GM18907 (cell line): ENCODE results near the gene CFD.
"Not testable (repeated sequence)": the region's sequence is repeated elsewhere in the genome, so short reads cannot be mapped to it uniquely, and the experiment has no call there.

ENCODE experiments used
- ATAC-seq: cut with Tn5 transposase; IDR thresholded peaks from one replicate; pipeline ENCODE4 v1.9.1; 2021; ENCODE audit warnings: mild to moderate bottlenecking, moderate library complexity; ENCODE audit not compliant: unreplicated experiment

Gene CFD

DNA sequence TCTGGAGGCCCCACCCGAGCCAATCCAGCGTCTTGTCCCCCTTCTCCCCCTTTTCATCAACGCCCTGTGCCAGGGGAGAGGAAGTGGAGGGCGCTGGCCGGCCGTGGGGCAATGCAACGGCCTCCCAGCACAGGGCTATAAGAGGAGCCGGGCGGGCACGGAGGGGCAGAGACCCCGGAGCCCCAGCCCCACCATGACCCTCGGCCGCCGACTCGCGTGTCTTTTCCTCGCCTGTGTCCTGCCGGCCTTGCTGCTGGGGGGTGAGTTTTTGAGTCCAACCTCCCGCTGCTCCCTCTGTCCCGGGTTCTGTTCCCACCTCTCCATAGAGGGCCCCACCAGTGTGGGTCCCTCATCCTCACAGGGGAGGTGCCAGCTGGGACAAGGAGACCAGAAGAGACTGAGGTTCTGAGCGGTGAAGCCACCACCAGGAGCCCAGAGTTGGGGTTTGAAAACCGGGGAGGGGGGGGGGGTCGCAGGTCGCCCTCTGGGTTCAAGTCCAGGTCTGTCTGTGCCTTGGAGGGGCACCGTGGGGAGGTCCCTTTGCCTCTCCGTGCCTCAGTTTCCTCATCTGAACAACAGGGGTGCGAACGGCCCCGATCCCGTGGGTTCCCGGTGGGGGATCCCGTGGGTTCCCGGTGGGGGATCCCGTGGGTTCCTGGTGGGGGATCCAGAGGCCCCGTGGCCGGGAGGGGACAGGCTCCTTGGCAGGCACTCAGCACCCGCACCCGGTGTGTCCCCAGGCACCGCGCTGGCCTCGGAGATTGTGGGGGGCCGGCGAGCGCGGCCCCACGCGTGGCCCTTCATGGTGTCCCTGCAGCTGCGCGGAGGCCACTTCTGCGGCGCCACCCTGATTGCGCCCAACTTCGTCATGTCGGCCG, 7.1 kb upstream of the CFD start, which contains the start of gene ELANE:
Gene ELANE (plus strand): TSS at position 168 of the 878 bp plus-strand sequence. CDS start 26 bp downstream, at position 194.
- ATAC-seq: no peak

- no peak for ATAC-seq
Measured at GRCh38 chr19:853014-853585, 6.4 kb upstream of the CFD start.

GRCh38 chr19:853614-854220, 5.7 kb upstream of the CFD start:
- not testable (repeated sequence) for ATAC-seq

GRCh38 chr19:854549-854948, 4.9 kb upstream of the CFD start:
- ATAC-seq: no peak

GRCh38 chr19:855142-855541, 4.3 kb upstream of the CFD start:
- no peak for ATAC-seq

- no peak for ATAC-seq
Measured at GRCh38 chr19:855566-856120, 3.8 kb upstream of the CFD start.

DNA sequence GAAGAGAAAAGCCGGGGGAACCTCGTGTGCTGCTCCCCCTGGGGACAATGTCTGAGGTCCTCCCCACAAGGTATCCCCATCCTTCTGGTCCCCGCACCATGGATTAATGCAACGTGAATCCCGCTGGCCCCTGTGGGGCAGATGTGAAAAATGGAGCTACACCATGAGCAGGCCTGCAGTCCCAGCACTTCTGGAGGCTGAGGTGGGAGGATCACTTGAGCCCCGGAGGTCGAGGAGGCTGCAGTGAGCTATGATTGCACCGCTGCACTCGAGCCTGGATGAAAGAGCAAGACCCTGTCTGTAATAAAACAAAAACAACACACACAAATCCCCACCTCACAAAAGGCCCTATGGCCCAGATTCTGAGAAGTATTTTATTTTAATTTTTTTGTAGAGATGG, 1.2 kb upstream of the CFD start:
- no peak for ATAC-seq

DNA sequence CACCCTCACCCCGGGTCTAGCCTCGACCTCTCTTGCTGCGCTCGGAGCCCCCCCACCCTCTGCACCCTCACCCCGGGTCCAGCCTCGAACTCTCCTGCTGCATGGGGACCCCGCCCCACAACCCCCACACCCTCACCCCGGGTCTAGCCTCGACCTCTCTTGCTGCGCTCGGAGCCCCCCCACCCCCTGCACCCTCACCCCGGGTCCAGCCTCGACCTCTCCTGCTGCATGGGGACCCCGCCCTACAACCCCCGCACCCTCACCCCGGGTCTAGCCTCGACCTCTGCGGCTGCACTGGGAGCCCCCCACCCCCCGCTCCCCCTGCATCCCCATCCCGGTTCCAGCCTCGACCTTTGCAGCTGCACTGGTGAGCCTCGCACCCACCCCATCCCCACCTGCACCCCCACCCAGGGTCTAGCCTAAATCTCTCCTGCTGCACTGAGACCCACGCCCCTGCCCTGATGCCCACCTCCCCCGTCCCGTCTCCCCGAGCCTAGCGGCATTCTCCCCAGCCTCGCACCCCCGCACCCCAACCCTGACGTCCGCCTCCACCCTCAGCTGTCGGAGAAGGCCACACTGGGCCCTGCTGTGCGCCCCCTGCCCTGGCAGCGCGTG, 1.8 kb downstream of the CFD start:
- no peak for ATAC-seq

GRCh38 chr19:861756-862580, 2.5 kb downstream of the CFD start:
- no peak for ATAC-seq

DNA sequence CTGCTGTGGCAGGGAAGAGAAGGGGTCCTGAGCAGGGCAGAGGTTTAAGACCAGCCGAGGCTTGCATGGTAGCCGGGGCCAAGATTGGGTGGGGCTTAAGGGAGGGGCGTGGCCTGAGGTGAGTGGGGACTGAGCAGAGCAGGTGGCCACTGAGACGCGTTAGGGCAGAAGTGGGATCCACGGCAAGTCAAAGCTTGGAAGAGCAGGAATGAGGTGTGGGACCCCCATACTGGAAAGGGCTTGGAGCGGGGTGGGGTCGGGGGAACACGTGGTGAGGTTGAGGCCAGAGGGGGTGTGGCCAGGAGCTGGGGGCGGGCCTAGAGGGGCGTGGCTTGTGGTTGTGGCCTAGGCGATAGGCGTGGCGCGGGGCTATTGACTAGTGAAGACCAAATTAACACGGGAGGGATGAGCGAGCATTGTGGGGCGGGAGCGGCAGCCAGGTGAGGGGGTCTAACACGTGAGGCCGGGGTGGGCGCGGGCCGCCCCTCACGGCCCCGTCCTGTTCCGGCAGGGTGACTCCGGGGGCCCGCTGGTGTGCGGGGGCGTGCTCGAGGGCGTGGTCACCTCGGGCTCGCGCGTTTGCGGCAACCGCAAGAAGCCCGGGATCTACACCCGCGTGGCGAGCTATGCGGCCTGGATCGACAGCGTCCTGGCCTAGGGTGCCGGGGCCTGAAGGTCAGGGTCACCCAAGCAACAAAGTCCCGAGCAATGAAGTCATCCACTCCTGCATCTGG, 3.3 kb downstream of the CFD start:
- ATAC-seq: no peak

DNA sequence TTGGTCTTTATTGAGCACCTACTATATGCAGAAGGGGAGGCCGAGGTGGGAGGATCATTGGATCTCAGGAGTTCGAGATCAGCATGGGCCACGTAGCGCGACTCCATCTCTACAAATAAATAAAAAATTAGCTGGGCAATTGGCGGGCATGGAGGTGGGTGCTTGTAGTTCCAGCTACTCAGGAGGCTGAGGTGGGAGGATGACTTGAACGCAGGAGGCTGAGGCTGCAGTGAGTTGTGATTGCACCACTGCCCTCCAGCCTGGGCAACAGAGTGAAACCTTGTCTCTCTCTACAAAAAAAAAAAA, 3.8 kb downstream of the CFD start:
- no peak for ATAC-seq

DNA sequence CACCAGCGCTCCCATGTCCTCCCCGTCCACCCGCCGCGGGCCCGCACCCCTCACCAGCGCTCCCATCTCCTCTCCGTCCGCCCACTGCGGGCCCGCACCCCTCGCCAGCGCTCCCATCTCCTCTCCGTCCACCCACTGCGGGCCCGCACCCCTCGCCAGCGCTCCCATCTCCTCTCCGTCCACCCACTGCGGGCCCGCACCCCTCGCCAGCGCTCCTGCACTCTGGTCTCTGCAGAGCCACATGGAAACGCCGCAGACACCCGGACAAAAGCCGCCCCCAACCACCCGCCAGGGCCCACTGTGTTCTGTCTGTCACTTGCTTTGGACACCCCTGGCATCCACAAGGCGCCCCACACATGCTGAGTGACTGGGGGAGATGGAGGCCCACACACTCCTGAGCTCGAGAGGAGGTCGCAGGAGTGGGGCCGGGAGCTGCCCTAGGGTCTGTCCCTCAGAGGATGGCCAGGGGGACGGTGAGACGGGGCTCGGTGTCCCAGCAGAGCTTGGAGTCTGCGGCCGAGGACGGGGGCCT, 7.4 kb downstream of the CFD start:
- ATAC-seq: no peak

- no peak for ATAC-seq
Measured at GRCh38 chr19:867301-867793, 7.9 kb downstream of the CFD start.

DNA sequence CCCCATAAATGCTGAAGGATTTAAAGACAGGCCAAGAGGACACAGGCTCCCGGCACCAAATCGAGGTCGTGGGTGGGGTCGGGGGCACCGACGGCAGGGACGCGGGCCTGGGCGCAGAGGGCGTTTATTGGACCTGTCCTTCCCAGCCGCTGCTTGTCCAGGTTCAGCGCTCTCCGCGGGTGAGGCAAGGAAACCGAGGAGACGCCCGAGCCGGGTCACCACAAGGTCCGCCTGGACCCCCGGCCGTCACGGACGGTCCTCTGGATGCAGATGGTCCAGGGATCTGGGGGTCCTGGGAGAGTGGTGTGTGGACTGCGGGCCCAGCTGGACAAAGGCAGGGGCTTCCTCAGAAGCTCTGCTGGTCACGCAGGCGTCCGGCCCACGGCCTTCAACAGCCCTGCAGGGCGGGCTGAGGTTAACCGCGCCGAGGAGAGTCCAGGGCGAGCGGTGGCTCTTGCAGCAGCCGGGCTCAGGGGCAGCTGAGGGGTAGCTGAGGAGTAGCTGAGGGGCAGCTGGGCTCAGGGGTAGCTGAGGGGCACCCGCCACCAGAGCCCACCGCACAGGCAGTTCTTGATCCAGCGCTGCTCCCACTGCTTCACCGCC, 8.5 kb downstream of the CFD start:
- ATAC-seq: no peak

GRCh38 chr19:868458-869244, 9.2 kb downstream of the CFD start:
- no peak for ATAC-seq

GRCh38 chr19:869245-870177, 10.0 kb downstream of the CFD start:
- no peak for ATAC-seq

- no peak for ATAC-seq
Measured at GRCh38 chr19:870314-870713, 10.8 kb downstream of the CFD start.
